CD4-positive, alpha-beta T cell treated with Interleukin-21 for 1 hour (primary cell): Measurements from ENCODE around the gene CHMP1A.
"Not testable (repeated sequence)": the region's sequence is repeated elsewhere in the genome, so short reads cannot be mapped to it uniquely, and the experiment has no call there.

Experiments
- DNase-seq: peaks from one replicate; pipeline ENCODE4 v3.0.0-alpha.2; 2020

Gene CHMP1A

DNA sequence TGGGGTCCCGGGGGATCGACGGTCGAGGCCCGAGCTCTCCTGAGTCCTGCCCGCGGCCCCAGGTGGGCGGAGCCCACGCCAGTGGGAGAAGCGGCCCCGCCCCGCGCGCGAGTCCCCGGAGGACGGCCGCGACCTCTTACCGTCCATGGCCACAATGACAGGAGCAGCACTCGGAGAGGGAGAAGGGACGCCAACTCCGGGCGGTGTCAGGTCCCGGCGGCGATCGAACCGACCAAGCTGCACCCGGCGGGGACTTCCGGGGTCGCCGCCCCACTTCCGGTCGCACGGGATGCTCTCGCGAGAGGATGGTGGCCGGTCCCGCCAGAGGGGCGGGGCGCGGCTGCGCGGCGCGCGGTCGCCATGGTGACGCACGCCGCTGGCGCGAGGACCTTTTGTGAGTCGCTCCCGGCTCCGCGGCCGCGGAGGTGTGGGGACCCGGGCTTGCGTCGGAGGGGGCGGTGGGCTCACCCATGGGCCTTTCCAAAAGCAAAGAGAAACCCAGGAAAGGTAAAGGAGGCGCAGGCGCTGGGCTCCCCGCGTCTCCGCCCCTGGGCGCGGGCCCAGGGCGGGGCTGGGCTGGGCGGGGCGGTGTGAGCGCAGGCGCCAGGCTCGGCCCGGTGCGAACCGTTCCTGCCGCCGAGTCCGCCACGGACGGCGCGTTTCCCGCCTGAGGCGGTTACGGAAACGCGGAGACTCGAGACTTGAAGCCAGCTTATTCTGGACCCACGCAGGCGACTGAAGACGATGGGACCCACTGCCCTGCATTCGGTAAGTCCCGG, at the start of gene CHMP1A, which contains the start of gene SPATA33:
CHMP1A (minus strand) TSS at position 267 of the 779 bp plus-strand sequence; CDS start at position 147, 120 bp downstream.
SPATA33 (plus strand) TSS at position 395 of the 779 bp plus-strand sequence; CDS start at position 471, 76 bp downstream.
- peak; percentile 93 for DNase-seq

- no peak for DNase-seq
Measured at GRCh38 chr16:89706518-89707260, 49.2 kb upstream of the CHMP1A start.

GRCh38 chr16:89705006-89705405, 47.5 kb upstream of the CHMP1A start:
- DNase-seq, result no peak

DNA sequence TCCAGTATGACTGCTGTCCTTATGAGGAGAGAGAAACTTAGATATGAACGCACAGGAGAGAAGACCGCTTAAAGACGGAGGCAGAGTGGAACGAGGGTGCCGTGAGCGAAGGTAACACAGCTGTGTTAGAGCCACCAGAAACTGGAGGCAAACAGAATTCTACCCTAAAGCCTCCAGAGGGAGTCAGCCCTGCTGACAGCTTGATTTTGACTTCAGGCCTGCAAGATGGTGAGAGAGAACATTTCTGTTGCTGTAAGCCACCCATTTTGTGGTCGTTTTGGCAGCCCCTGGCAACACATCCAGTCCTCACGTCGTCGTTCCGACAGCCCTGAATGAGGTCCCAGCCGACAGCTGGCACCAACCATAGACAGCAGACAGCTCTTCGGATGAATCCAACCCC, 46.8 kb upstream of the CHMP1A start:
- no peak for DNase-seq

- DNase-seq, result peak; percentile 97
Measured at GRCh38 chr16:89701425-89702406, 44.2 kb upstream of the CHMP1A start, which contains the start of gene SPATA2L. TSS of gene SPATA2L (minus strand) at chr16:89701705. CDS start at chr16:89701232, 473 bp downstream.

GRCh38 chr16:89700649-89701424, 43.3 kb upstream of the CHMP1A start:
- peak; percentile 57 for DNase-seq

GRCh38 chr16:89700100-89700648, 42.7 kb upstream of the CHMP1A start:
- peak; percentile 96 for DNase-seq

DNA sequence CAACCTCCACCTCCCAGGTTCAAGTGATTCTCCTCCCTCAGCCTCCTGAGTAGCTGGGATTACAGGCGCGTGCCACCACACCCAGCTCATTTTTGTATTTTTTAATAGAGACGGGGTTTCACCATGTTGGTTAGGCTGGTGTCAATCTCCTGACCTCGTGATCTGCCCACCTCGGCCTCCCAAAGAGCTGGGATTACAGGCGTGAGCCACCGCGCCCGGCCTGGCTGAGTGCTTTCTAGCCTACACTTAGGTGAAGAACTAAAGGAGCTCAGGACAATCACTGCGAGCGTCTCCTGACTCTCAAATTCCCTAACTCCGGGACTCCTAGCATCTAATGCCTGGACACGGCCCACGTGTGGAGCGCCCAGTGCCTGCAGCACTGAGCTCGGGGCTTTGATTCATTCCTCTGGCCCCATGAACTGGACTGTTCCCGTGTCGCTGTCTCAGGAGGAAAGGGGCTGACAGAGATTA, 42.2 kb upstream of the CHMP1A start:
- not testable (repeated sequence) for DNase-seq

- not testable (repeated sequence) for DNase-seq
Measured at GRCh38 chr16:89698717-89699116, 41.2 kb upstream of the CHMP1A start.

- DNase-seq, result no peak
Measured at GRCh38 chr16:89697616-89698331, 40.3 kb upstream of the CHMP1A start.

GRCh38 chr16:89697161-89697615, 39.7 kb upstream of the CHMP1A start:
- no peak for DNase-seq

DNA sequence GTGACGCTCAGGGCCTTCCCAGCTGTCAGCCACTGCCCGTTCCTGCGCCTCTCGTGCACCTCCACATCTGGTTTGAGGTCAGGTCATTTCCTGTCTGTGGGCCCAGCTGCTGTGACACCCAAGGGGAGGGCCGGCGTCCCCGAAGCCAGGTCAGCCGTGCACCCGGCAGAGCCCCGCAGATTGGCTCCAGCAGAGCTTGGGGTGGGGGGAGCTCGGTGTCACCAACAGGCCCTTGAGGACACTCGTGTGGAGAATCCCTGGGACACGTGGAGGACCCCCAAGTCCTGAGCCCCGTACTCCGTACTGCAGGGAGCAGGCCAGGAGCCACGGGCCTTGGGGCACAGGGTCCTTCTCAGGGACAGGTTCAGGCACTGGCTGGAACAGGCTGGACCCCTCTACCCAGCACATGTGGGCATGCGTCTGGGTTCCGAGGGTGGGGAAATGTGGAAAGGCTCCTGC, 39.2 kb upstream of the CHMP1A start:
- peak; percentile 56 for DNase-seq

- no peak for DNase-seq
Measured at GRCh38 chr16:89695875-89696669, 38.6 kb upstream of the CHMP1A start.

DNA sequence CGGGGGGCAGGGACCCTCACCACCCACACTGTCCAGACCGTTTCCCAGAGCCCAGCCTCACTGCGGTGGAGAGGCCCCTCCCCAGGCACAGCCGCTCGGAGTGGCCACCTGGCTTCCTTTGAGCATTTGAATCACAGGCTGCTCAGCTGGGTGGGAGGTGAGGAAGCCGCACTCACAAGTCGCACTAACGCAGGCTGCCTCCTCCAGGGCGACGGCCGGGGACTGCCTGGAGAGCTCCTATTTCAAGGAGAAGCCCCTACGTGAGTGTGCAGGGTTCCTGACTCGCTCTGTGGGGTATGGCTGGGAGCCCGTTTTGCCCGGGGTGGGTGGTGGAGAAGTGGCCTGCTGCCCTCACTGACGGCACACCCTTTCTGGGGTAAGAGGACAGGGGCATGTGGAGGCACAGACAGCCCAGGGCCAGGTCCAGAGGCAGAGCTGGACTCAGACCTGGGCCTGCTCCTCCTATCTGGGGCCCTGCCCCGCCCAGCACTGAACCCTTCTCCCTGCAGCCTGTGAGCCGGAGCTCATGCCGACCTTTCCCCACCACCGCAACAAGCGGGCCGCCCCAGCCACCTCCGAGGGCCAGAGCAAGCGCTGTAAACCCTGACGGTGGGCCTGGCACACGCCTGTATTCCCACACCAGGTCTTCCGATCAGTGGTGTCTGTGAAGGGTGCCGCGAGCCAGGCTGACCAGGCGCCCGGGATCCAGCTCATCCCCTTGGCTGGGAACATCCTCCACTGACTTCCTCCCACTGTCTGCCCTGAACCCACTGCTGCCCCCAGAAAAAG, 37.8 kb upstream of the CHMP1A start:
- no peak for DNase-seq

- DNase-seq, result not testable (repeated sequence)
Measured at GRCh38 chr16:89694784-89695085, 37.2 kb upstream of the CHMP1A start.

DNA sequence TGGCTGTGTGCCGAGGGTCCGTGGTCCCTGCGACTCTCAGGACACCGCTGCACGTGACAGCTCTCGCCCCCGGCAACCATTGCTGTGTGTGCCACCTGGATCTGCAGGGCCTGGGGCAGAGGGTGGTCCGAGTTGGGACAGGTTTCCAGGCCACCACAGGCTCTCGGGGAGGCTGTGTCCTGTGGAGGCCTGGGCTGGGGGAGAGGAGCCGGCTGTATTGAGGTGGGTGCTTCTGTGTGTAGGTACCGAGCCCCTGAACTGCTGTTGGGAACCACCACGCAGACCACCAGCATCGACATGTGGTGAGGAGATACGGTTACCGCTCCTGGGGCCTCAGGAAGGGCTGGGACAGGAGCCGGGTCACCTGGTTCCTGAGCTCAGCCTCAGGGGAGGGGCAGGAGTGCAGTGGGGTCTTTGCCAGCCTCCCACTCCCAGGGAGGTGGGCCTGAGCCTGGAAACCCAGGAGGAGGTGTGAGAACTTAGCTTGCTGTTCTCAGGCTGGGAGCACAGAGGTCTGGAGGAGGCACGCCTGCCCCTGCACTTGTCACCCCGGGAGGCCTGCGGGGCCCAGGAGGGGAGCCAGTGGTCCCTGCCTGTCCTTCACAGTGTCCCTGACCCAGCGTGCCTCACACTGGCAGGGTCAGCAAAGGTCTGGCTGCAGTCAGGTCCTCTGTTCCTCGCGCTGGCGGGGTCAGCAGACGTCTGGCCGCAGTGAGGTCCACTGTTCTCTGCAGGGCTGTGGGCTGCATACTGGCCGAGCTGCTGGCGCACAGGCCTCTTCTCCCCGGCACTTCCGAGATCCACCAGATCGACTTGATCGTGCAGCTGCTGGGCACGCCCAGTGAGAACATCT, 36.6 kb upstream of the CHMP1A start:
- DNase-seq, result no peak

- no peak for DNase-seq
Measured at GRCh38 chr16:89693289-89693731, 35.8 kb upstream of the CHMP1A start.
